ENCODE results near the gene RBMS1. TPM values are rescaled to one million over a fixed set of nuclear protein-coding genes. Genes with fewer than 3 reads are reported as not detected.

RBMS1 gene
- total RNA-seq, 1 donor from 2014 or later = 73.7 TPM

GRCh38 chr2:160275656-160276055 lies 218.0 kb downstream of the RBMS1 start:
- DNase-seq (ENCODE audit: extremely low spot score, unreplicated experiment) = no peak
- Mint-ChIP-seq H3K27ac (no peak overlapping the region), H3K36me3 (peaks cover 56% of the 10 kb centered on the region)

GRCh38 chr2:160271171-160272086 lies 222.2 kb downstream of the RBMS1 start:
- peak overlapping the region; percentile 39 for H3K4me3 Mint-ChIP-seq
- no peaks in the 10 kb centered on the region for H3K9me3 Mint-ChIP-seq
- no peak for DNase-seq (ENCODE audit: extremely low spot score, unreplicated experiment)

More at GRCh38 chr2:160275656-160276055, 218.0 kb downstream of the RBMS1 start:
- H3K4me3 Mint-ChIP-seq = peak overlapping the region; percentile 22
- no peak for TF ChIP-seq CTCF (conservative IDR thresholded peaks at IDR 0.05)
- H3K9me3 Mint-ChIP-seq = no peaks in the 10 kb centered on the region
- H3K4me1 Mint-ChIP-seq (ENCODE audit: unreplicated experiment) = peaks cover 35% of the 10 kb centered on the region
- H3K27me3 Mint-ChIP-seq = no peaks in the 10 kb centered on the region

DNA sequence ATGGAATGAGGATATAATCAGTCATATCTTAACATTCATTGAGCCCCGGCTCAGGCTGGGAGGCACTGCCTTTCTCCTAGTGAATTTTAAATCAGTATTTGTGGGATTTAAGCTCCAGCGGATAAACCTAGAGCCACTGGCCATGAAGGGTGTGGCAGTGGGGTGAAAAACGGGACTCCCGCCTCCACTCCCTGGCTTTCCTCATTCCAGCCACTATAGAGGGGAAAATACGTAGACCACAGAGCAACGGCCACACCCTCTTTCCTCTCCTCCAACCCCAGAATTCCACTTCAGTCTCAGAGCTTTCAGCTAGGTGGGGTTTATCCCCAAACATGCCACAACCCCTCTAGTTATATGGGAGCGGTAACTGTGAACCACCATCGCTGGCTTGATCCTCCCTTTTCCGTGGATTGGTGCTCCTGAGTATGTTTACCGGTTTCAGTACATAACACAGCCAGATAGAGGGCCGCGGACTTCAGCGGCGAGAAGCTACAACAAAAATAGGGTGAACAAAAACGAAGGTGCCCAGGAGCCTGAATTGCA lies 223.0 kb downstream of the RBMS1 start:
- Mint-ChIP-seq H3K4me3 (peak overlapping the region; percentile 89), H3K27ac (peak overlapping the region; percentile 99), H3K27me3 (no peaks in the 10 kb centered on the region), H3K4me1 (ENCODE audit: unreplicated experiment) (peaks cover 33% of the 10 kb centered on the region), H3K36me3 (peaks cover 25% of the 10 kb centered on the region), H3K9me3 (no peaks in the 10 kb centered on the region)
- no peak for DNase-seq (ENCODE audit: extremely low spot score, unreplicated experiment)
- no peak for TF ChIP-seq CTCF (conservative IDR thresholded peaks at IDR 0.05)

More at GRCh38 chr2:160271171-160272086, 222.2 kb downstream of the RBMS1 start:
- peak overlapping the region; percentile 99 for H3K27ac Mint-ChIP-seq
- peaks cover 36% of the 10 kb centered on the region for H3K4me1 Mint-ChIP-seq (ENCODE audit: unreplicated experiment)
- no peaks in the 10 kb centered on the region for H3K27me3 Mint-ChIP-seq
- peaks cover 30% of the 10 kb centered on the region for H3K36me3 Mint-ChIP-seq
- no peak for TF ChIP-seq CTCF (conservative IDR thresholded peaks at IDR 0.05)

- Mint-ChIP-seq H3K9me3 (no peaks in the 10 kb centered on the region), H3K27ac (peak overlapping the region; percentile 99), H3K4me3 (peak overlapping the region; percentile 89), H3K27me3 (no peaks in the 10 kb centered on the region), H3K4me1 (ENCODE audit: unreplicated experiment) (peaks cover 30% of the 10 kb centered on the region), H3K36me3 (peaks cover 22% of the 10 kb centered on the region)
- peak; percentile 82 for TF ChIP-seq CTCF (conservative IDR thresholded peaks at IDR 0.05)
- peak; percentile 90 for DNase-seq (ENCODE audit: extremely low spot score, unreplicated experiment)
Observed at GRCh38 chr2:160269803-160270570, 223.6 kb downstream of the RBMS1 start.

GRCh38 chr2:160269365-160269764 lies 224.2 kb downstream of the RBMS1 start:
- no peak for DNase-seq (ENCODE audit: extremely low spot score, unreplicated experiment)
- peaks cover 30% of the 10 kb centered on the region for H3K4me1 Mint-ChIP-seq (ENCODE audit: unreplicated experiment)
- peaks cover 18% of the 10 kb centered on the region for H3K36me3 Mint-ChIP-seq
- H3K27ac Mint-ChIP-seq = peak overlapping the region; percentile 99
- no peaks in the 10 kb centered on the region for H3K27me3 Mint-ChIP-seq
- TF ChIP-seq CTCF (conservative IDR thresholded peaks at IDR 0.05) = no peak
- H3K4me3 Mint-ChIP-seq = peak overlapping the region; percentile 89
- no peaks in the 10 kb centered on the region for H3K9me3 Mint-ChIP-seq

All from type B pancreatic cell (in vitro differentiated cells).